ENCODE measurements around the gene P3R3URF.
"Not testable (repeated sequence)": the region's sequence is repeated elsewhere in the genome, so short reads cannot be mapped to it uniquely, and the experiment has no call there.

The P3R3URF gene

GRCh38 chr1:46176211-46176865 is at the start of gene P3R3URF:
Gene P3R3URF (minus strand): TSS chr1:46176488. CDS start chr1:46176471, 17 bp downstream.
- no peak for DNase-seq

GRCh38 chr1:46224966-46225365 is 48.7 kb upstream of the P3R3URF start:
- no peak for DNase-seq

- DNase-seq = peak; percentile 76 to 81
Measured at GRCh38 chr1:46223472-46223943, 47.2 kb upstream of the P3R3URF start.

- not testable (repeated sequence) for DNase-seq
Measured at GRCh38 chr1:46223055-46223454, 46.8 kb upstream of the P3R3URF start.

DNA sequence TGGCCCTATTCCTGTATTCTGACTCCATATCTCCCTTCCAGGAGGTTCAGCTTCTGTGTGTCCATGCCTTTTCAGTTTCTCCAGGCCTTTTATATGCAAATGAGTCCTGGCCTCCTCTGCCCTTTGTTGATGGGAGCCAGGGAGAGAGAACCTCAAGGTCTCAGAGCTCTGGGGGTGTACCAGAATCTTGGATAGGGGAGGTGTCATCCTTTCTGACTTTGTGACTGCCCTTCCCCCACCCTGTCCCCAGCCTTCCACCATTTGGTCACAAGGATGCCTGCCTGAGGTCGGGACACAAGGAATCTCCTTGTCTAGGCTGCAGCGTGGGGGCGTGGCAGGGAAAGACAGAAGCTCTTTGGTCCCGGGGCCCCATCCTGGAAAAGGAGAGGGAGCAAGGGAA is 45.5 kb upstream of the P3R3URF start:
- DNase-seq = no peak

GRCh38 chr1:46220808-46221207 is 44.5 kb upstream of the P3R3URF start:
- DNase-seq = no peak

GRCh38 chr1:46219551-46220520 is 43.5 kb upstream of the P3R3URF start:
- DNase-seq = no peak

DNA sequence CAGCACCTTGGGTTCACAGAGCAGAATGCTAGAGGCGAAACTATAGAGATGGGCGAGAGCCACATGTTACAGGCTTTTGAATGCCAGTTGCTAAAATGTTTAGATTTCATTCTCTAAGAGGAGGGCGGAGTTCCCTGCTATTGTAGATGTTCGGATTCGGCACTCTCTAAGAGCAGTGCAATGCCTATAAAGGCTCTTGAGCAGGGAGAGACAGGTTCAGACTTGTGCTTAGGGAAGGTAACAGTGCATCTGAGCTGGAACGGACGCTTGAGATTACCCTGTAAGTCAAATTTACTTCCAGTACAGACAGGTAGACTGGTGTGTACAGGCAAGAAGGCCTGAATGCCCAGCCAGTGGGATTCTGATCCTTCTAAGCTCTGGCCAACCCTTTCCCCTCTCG is 42.2 kb upstream of the P3R3URF start:
- DNase-seq = no peak

DNA sequence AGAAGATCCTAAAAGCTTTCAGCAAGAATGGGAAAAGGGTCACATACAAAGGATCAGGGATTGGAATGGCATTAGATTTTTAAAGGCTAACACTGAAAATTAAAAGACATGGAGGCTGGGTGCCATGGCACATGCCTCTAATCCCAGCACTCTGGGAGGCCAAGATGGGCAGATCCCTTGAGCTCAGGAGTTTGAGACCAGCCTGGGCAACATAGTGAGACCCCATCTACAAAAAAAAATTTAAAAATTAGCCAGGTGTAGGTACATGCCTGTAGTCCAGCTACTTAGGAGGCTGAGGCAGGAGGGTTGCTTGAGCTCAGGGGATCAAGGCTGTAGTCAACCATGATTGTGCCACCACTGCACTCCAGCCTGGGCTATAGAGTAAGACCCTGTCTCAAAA is 39.2 kb upstream of the P3R3URF start:
- DNase-seq = no peak

GRCh38 chr1:46211051-46211450 is 34.8 kb upstream of the P3R3URF start:
- no peak for DNase-seq

GRCh38 chr1:46210561-46210960 is 34.3 kb upstream of the P3R3URF start:
- no peak for DNase-seq

DNA sequence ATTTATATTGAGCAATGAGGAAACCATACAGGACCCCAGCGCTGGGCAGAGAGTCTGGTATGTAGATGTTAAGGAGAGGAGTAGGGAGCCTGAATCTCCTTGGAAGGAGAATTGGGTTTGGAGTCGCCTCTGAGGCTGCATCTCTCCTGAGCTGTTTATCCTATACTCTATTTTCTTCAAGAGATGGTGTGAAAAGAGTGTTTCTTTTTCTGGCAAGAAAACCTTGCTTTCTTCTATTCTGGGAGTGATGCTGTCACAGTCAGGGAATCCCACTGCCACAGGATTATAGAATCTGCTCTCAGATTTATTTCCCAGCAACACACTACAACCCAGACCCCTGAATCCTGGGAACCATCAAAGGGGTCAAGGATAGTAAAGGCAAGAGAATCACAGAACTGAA is 30.1 kb upstream of the P3R3URF start:
- no peak for DNase-seq

DNA sequence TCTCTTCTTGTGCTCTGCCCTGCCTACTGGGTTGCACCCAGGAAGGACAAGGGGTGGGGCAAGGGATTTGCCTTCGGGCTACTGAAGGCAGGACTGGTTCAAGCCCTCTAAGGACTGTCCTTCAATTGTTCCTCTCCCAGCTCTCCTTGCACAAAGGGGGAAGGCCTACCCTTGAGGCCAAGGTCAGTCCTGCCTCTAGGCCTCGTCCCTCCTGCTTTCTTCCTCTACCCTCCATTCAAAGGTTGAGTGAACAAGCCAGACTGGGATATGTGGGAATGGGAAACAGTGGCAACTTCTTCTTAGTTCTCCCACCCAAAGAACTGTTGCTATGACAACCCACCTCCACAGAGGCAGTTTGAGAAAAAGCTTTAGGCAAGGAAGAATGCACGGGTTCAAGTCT is 29.5 kb upstream of the P3R3URF start:
- DNase-seq = no peak

DNA sequence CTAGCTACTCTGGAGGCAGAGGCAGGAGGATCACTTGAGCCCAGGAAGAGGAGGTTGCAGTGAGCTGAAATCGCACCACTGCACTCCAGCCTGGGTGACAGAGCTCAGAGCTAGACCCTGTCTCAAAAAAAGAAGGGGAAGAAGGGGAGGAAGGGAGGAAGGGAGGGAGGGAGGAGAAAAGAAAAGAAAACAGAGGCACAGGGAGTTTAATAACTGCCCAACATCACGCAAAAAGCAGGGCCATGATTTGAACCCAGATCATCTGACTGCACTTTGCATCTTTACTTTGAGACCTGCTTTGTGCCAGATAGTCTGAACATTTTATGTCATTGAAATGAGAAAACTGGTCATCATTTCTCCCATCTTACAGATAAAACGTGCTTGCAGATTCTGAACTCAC is 28.9 kb upstream of the P3R3URF start:
- DNase-seq = no peak

DNA sequence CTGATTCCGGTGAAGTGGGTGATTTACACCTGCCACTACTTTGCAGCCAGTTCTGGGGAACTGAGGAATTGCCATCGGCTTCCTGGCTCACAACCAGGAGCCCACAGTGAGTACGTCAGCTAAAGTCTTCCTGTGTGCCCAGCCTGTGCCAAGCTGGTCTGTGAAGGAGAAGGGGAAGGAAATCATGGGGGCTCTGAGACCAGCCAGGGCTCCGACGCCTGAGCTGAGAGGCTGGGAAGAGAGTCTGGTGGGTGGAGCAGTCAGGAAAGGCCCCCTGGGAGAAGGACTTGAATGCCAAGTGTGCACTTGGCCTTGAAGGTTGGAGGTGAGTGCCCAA is 28.1 kb upstream of the P3R3URF start:
- no peak for DNase-seq

GRCh38 chr1:46203738-46204405 is 27.6 kb upstream of the P3R3URF start:
- no peak for DNase-seq

DNA sequence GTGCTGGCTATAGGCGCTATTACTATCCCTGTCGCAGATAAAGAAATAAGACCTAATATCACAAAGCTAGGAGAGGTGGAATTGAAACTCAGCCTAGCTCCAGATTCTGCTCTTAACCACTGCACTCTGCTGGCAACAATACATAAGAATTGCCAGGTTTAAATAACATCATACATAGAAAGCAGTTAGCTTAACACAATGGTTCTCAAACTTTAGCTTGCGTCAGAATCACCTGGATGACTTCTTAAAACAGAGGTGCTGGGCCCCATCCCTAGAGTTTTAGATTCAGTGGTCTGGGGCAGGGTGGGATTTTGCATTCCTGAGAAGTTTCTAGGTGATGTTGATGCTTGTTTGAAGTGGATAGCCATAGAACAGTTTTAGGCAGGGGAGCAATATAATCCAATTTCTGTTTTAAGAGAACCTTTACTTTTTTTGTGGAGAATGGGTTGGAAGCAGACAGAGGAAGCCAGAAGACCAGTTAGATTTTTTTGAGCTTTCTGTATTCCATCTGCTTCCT is 23.0 kb upstream of the P3R3URF start:
- no peak for DNase-seq

DNA sequence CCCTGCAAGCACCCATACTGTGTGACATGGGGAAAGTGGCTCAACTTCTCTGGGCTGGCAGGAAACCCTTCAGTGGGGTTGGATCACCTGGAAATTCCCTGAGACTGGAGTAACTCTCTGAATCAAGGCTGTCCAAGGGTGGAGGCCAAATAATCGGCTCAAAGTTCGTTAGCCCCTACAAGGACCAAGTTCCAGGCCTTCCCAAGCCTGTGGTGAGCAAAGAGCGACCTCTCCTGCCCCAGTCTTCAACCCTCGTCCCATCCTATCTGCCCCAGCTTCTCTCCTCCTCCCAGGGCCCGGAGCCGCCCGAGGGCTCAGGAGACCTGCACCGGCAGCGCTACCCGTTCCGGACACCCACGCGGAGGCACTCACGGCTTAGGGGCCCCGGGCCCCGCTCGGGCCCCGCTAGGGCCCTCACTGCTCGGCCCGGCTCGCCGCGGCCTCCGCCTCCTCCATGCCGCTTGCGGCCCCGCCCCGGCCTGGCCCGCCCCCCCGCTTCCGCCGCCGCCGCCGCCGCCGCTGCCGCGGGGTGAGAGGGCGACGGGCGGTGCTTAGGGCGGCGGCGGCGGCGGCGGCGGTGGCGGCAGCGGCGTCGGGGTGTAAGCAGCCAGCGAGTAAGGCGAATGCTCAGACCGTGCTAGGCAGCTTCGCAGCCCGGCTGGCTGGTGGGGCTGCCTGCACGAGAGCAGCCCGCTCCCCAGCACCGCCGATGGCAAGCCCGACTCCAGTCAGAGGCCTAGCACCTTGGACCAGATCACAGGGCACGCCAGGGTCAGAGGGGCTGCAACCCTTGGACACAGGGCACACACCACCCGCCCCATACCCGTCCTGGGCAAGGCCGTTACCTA is 21.9 kb upstream of the P3R3URF start, which contains the start of gene POMGNT1:
Gene POMGNT1 (minus strand): TSS at position 471 of the 848 bp plus-strand sequence. CDS start 613 bp downstream, outside the sequence.
- peak; percentile 39 to 60 for DNase-seq

DNA sequence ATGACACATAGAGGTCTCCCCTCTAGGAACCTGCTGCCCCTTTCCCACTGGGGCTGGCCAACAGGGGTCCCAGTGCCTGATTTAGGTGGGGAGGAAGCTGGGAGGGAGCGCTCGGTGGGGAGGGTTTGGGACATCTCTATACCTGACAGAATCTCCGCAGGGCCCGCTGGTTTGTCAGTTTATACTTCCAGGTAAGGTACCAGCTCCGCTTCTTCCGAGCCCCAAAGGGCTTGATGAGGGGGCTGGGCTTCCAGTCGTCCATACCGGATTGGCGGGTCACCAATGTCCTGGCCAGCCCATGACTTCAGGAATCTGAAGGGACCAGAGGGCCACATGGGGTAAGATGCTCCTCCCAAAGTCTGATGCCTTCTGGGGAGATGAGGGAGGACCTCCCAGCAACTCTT is 21.3 kb upstream of the P3R3URF start:
- no peak for DNase-seq

GRCh38 chr1:46196609-46197008 is 20.3 kb upstream of the P3R3URF start:
- no peak for DNase-seq

DNA sequence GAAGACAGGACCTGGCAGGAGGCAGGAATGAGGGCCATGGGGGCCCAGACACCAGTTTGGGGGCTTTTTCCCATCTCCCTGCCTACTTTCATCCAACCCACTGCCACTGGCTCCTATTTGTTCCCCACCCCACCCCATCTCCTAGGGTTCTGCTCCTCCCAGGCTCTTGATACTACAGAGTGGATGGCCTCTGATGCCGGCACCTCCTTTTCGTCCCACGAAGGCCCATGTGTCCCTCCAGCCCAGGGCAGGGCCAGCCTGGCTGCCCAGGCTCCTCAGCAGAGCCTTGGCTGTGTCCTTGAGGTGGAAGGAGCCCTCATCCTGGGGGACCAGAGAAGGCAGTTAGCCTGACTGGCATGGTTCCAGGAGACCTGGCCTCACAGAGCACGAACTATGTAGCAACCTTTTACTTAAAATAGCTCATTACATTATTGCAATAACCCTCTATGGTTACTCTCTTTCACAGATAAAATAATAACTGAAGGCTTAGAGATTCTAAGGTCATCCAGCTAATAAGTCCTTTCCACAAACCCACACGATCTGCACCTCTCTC is 18.4 kb upstream of the P3R3URF start:
- no peak for DNase-seq
